ENCODE results near the gene VWA5A.

The VWA5A gene, protein sequence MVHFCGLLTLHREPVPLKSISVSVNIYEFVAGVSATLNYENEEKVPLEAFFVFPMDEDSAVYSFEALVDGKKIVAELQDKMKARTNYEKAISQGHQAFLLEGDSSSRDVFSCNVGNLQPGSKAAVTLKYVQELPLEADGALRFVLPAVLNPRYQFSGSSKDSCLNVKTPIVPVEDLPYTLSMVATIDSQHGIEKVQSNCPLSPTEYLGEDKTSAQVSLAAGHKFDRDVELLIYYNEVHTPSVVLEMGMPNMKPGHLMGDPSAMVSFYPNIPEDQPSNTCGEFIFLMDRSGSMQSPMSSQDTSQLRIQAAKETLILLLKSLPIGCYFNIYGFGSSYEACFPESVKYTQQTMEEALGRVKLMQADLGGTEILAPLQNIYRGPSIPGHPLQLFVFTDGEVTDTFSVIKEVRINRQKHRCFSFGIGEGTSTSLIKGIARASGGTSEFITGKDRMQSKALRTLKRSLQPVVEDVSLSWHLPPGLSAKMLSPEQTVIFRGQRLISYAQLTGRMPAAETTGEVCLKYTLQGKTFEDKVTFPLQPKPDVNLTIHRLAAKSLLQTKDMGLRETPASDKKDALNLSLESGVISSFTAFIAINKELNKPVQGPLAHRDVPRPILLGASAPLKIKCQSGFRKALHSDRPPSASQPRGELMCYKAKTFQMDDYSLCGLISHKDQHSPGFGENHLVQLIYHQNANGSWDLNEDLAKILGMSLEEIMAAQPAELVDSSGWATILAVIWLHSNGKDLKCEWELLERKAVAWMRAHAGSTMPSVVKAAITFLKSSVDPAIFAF

DNA sequence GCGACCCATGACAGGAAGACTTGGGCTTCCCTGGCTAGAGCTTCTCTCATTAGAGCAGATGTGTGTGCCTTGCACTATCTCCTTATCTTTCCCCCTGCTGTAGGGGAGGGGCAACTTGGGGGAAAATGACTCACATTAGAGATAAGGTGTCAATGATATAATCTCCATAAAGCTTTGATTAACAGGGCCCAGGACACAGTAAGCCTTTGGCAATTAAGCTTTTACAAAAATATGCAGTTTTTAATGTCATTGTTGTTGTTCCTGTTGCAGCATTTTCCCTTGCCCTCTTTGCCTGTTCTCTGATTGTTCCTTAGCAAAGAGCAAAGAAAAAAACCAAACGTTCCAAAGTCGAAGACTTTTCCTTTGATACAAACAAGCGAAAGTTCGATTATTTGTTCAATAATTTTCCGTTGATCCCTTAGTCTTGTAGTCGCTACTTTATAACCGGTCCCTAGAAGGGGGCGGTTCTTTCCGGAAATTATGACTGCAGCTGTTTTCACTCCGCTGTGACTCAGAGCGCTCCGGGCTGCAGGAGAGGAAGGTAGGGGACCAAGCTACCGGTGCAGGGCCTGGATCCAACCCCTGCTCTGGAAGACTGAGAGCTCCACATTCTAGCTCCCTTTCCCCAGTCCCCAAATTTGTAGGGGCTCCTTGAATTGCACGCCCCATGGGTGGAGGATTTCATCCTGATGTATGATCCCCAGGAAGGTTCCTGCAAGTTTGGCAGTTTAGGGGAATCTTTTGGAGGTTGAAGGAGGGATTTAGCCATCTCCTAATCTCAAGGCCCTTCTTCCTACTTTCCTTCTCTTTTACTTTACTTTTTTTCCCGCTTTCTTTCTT, at the start of gene VWA5A:
TSS of gene VWA5A (plus strand) at position 509 of the 840 bp plus-strand sequence. CDS start 2,062 bp downstream, outside the sequence.
- peaks cover 2% of the 10 kb centered on the region for H3K36me3 Mint-ChIP-seq (ENCODE audit: insufficient read depth)
- peaks cover 13% of the 10 kb centered on the region for H3K4me1 Mint-ChIP-seq
- DNase-seq (ENCODE audit: low spot score in 2 of 2) = peak in 1 of 2 donors; percentile 22
- H3K4me3 Mint-ChIP-seq = peak within 1 kb of the TSS; percentile 87
- no peaks in the 10 kb centered on the region for H3K9me3 Mint-ChIP-seq
- H3K27ac Mint-ChIP-seq (ENCODE audit: low read depth) = peak within 1 kb of the TSS; percentile 70
- peak; percentile 87 for ATAC-seq (replicated peaks; ENCODE audit: extremely low read depth, poor library complexity, severe bottlenecking)
- H3K27me3 Mint-ChIP-seq = peaks cover 20% of the 10 kb centered on the region

DNA sequence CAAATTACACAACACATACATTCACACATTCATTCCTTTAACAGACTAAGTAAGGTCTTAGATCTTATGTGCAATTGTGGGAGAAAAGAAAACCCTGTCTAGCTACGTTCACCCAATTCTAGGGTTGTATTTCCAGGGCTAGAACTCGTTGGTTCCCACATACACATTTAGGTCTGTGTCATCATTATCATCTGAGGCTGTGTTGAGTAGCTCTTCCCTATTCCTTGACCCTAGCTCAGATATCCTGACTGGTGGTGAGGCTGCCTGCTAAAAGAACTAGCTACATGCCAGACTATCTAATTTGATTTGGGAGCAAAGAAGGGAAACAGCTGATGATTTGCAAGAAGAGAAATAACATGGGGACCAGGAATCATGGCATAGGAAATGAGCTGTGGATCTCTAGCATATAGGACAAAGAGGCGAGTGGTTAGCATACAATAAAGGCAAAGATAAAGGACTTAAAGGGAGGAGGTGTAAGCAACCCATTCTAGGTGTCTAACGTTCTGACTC, 46.6 kb upstream of the VWA5A start:
- no peak for ATAC-seq (replicated peaks; ENCODE audit: extremely low read depth, poor library complexity, severe bottlenecking)
- Mint-ChIP-seq H3K4me3 (no peak overlapping the region), H3K36me3 (ENCODE audit: insufficient read depth) (peaks cover 2% of the 10 kb centered on the region), H3K27ac (ENCODE audit: low read depth) (no peak overlapping the region), H3K27me3 (peaks cover 53% of the 10 kb centered on the region), H3K4me1 (no peaks in the 10 kb centered on the region), H3K9me3 (no peaks in the 10 kb centered on the region)
- DNase-seq (ENCODE audit: low spot score in 2 of 2) = no peak

DNA sequence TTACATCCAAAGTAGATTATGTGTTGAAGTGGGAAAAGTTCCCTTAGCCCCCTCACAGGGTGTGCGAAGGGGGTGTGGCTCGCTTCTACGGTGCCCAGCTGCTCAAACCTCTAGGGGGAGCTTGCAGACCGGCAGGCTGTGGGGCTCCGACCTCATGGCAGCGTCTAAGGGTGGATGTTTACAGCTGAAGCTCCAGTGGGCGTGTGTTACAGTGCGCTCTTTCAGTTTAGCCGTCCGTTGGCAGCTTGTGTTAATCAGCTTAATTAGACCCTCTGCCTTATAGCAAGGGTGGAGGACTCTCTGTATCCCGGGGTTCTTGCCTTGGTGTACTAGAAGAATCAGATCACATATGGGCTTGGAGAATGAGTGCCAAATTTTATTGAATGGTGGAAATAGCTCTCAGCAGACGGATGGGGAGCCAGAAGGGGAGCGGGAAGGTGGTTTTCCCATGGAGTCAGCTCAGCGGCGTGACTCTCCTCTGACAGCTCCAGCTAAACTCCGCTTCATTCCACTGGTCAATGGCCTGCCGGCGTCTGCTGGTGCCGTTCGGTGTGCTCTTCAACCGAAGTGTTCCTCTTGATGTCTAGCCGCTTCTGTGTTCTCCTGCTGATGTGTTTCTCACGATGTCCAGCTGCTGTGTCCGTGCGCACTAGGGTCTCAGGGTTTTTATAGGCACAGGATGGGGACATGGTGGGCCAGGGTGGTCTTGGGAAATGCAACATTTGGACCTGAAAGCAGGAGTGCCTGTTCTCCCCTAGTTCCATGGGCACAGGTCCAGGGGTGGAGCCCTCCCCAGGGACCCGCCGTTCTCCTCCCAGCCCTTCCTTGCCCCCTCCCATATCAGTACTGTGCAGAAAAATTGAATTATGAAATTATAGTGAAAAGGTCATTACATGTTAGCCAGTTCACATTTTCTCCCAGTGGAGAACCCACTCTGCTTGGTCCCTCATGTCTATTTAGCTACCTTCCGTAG, 45.5 kb upstream of the VWA5A start:
- H3K27ac Mint-ChIP-seq (ENCODE audit: low read depth) = no peak overlapping the region
- no peaks in the 10 kb centered on the region for H3K4me1 Mint-ChIP-seq
- peaks cover 2% of the 10 kb centered on the region for H3K36me3 Mint-ChIP-seq (ENCODE audit: insufficient read depth)
- peak; percentile 66 for ATAC-seq (replicated peaks; ENCODE audit: extremely low read depth, poor library complexity, severe bottlenecking)
- H3K4me3 Mint-ChIP-seq = no peak overlapping the region
- no peaks in the 10 kb centered on the region for H3K9me3 Mint-ChIP-seq
- DNase-seq (ENCODE audit: low spot score in 2 of 2) = no peak
- peaks cover 57% of the 10 kb centered on the region for H3K27me3 Mint-ChIP-seq

DNA sequence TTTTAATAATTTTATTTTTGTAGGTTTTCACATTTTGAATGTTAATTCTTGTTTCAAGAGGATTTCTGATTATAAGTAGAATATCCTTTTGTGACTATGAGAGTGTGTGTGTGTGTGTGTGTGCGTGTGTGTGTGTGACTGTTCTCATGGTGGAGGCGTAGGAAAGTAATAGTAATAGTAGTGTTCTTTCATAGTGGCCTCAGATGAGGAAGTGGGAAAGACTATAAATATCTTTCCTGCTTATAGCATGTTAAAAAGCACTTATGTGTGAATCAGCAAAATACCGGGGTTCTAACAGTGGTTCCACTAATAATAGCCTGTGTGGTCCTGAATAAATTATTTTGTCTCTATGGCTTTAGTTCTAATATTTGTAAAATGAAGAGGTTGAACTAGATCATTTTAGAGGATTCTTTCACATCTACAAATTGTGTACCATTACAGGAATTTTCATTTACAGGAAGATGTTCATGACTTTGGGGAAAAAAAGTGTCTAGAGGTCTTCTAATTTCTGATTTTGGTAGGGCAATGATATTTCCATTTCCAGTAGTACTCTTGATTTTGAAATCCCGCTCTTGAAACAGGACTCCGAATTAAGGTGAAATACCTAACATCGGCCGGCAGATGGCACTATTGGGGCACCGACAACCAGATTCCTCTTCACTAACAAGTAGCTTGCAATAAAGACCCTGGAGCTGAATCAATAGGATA, 44.2 kb upstream of the VWA5A start:
- H3K4me3 Mint-ChIP-seq = no peak overlapping the region
- no peak overlapping the region for H3K27ac Mint-ChIP-seq (ENCODE audit: low read depth)

DNA sequence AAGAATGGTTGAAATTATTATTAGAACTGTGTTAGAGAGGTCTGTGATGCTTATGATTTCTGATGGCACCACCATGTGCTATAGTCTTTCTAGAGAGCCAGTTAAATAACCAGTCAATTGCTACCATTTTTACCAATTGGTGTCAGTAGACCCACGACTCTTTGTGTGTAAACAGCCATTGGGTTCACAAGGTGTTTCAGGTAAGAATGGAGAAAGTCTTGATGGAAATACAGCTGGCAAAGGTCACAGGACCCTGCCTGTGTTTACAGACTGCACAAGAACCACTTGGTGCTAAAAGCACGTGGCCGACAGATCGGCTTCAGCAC, 43.7 kb upstream of the VWA5A start:
- Mint-ChIP-seq H3K36me3 (ENCODE audit: insufficient read depth) (peaks cover 2% of the 10 kb centered on the region), H3K4me1 (no peaks in the 10 kb centered on the region), H3K27me3 (peaks cover 56% of the 10 kb centered on the region), H3K9me3 (no peaks in the 10 kb centered on the region), H3K27ac (ENCODE audit: low read depth) (no peak overlapping the region), H3K4me3 (no peak overlapping the region)
- ATAC-seq (replicated peaks; ENCODE audit: extremely low read depth, poor library complexity, severe bottlenecking) = no peak
- DNase-seq (ENCODE audit: low spot score in 2 of 2) = no peak

More for the DNA sequence above, 44.2 kb upstream of the VWA5A start:
- Mint-ChIP-seq H3K9me3 (no peaks in the 10 kb centered on the region), H3K4me1 (no peaks in the 10 kb centered on the region), H3K36me3 (ENCODE audit: insufficient read depth) (peaks cover 2% of the 10 kb centered on the region), H3K27me3 (peaks cover 56% of the 10 kb centered on the region)
- ATAC-seq (replicated peaks; ENCODE audit: extremely low read depth, poor library complexity, severe bottlenecking) (no peak), DNase-seq (ENCODE audit: low spot score in 2 of 2) (peak; percentile 31 to 34)

DNA sequence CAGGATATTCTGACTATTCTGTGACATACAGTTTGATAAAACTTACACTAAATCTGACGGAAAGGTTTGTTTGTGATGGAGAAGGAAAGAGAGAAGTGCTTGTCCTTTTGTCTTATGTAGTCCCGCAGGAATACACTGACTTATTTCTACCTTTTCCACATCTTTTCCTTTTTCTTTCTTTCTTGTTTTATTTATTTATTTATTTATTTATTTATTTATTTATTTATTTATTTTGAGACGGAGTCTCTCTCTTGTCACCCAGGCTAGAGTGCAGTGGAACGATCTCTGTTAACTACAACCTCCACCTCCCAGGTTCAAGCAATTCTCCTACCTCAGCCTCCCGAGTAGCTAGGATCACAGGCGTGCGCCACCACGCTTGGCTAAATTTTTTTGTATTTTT, 43.1 kb upstream of the VWA5A start:
- no peaks in the 10 kb centered on the region for H3K9me3 Mint-ChIP-seq
- DNase-seq (ENCODE audit: low spot score in 2 of 2) (no peak), ATAC-seq (replicated peaks; ENCODE audit: extremely low read depth, poor library complexity, severe bottlenecking) (no peak)
- H3K36me3 Mint-ChIP-seq (ENCODE audit: insufficient read depth) = peaks cover 2% of the 10 kb centered on the region
- no peak overlapping the region for H3K27ac Mint-ChIP-seq (ENCODE audit: low read depth)
- peaks cover 56% of the 10 kb centered on the region for H3K27me3 Mint-ChIP-seq
- H3K4me3 Mint-ChIP-seq = no peak overlapping the region
- H3K4me1 Mint-ChIP-seq = no peaks in the 10 kb centered on the region

DNA sequence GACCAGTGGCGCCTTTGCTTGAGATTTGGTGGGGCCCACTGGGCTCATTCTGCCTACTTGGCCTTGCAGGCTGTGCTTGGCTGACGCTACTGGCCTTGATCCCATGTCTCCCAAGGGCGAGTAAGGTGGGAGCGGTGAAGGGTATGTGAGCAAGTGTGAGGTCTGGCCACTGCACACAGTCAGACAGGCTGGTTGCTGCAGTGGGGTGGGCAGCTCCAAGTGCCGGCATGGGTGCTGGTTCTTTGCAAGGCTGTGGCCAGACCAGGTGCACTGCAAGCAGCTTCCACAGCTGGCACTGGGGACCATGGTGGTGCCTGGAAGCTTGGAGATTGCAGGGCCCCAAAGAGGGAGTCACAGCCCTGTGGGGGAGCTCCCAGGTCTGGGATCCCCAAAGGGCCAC, 40.7 kb upstream of the VWA5A start:
- no peaks in the 10 kb centered on the region for H3K4me1 Mint-ChIP-seq
- H3K27ac Mint-ChIP-seq (ENCODE audit: low read depth) = no peak overlapping the region
- DNase-seq (ENCODE audit: low spot score in 2 of 2) = no peak
- H3K36me3 Mint-ChIP-seq (ENCODE audit: insufficient read depth) = no peaks in the 10 kb centered on the region
- H3K27me3 Mint-ChIP-seq = peaks cover 50% of the 10 kb centered on the region
- no peaks in the 10 kb centered on the region for H3K9me3 Mint-ChIP-seq
- no peak overlapping the region for H3K4me3 Mint-ChIP-seq
- no peak for ATAC-seq (replicated peaks; ENCODE audit: extremely low read depth, poor library complexity, severe bottlenecking)

DNA sequence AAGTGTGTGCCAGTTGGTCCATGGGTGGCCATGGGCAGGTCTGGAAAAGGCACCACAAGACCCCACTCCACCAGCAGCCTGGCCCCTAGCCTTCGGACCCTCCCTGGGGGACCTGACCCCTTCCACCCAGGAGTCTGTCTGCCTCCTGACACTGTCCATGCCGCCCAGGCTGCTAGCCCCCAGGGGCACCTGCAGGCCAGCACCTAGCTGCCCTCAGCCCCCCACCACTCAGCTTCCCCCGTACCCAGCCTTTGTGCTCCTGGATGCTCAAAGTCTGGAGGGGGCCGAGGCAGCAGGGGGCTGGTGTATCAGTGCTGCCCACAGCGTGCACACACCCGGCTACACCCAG, 39.8 kb upstream of the VWA5A start:
- Mint-ChIP-seq H3K9me3 (no peaks in the 10 kb centered on the region), H3K4me1 (no peaks in the 10 kb centered on the region), H3K27me3 (peaks cover 49% of the 10 kb centered on the region), H3K4me3 (no peak overlapping the region), H3K27ac (ENCODE audit: low read depth) (no peak overlapping the region), H3K36me3 (ENCODE audit: insufficient read depth) (no peaks in the 10 kb centered on the region)
- ATAC-seq (replicated peaks; ENCODE audit: extremely low read depth, poor library complexity, severe bottlenecking) = no peak
- no peak for DNase-seq (ENCODE audit: low spot score in 2 of 2)

DNA sequence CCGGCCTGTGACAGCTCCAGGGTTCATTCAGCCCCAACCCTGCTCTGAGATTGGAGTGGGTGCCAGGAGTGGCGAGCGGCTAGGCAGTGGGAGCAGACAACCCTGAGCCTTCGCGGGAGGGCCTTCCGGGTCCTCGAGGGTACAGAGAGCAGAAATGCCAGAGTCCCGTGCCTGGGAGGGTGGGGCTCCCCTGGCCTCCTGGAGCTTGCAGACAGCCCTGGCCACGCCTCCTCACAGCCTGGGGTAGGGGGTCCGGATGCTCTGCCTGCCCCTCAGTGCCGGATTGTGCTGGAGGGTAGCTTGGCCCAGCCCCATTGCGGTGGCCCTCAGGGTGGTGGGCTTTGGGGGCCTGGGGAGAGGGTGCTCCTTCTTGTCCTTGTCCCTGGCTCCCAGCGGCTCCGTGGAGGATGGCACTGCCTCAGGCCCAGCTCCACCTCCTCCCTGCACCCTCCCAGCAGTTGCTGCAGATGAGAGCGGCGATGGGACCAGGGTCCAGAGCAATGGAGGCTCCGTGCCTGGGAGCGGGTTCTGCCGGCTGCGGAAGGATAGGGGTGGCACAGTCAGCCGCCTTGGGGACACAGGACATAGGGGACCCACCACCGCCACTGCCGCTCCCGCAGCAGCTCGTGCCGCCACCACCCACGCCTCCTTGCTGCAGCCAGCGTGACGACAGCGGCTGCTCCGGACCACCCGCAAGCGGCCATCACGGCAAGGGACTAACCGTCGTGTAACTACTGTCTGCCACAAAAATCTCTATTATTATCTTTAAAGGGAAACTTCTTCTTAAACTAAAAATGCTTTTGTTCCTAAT, 39.2 kb upstream of the VWA5A start:
- Mint-ChIP-seq H3K27ac (ENCODE audit: low read depth) (no peak overlapping the region), H3K9me3 (no peaks in the 10 kb centered on the region)
- peak; percentile 35 for ATAC-seq (replicated peaks; ENCODE audit: extremely low read depth, poor library complexity, severe bottlenecking)

DNA sequence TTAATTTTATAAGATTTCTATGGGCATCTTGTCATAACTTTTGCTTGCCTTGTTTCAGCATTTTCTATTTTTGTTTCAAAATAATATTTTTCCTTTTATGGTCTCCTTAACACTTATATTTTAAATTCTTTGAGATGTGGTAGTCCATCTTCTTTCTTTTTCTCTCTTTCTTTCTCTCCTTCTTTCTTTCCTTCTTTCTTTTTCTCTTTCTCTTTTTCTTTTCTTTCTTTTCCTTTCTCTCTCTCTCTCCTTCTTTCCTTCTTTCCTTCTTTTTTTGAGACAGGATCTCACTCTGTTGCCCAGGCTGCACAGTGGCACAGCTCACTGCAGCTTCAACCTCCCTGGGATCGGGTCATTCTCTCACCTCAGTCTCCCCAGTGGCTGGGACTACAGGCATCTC, 38.0 kb upstream of the VWA5A start:
- ATAC-seq (replicated peaks; ENCODE audit: extremely low read depth, poor library complexity, severe bottlenecking) = no peak
- Mint-ChIP-seq H3K27ac (ENCODE audit: low read depth) (no peak overlapping the region), H3K4me3 (no peak overlapping the region), H3K4me1 (no peaks in the 10 kb centered on the region), H3K36me3 (ENCODE audit: insufficient read depth) (no peaks in the 10 kb centered on the region), H3K27me3 (peaks cover 56% of the 10 kb centered on the region), H3K9me3 (no peaks in the 10 kb centered on the region)
- no peak for DNase-seq (ENCODE audit: low spot score in 2 of 2)

More for the DNA sequence above, 39.2 kb upstream of the VWA5A start:
- peak overlapping the region; percentile 55 for H3K4me3 Mint-ChIP-seq
- DNase-seq (ENCODE audit: low spot score in 2 of 2) = no peak
- H3K36me3 Mint-ChIP-seq (ENCODE audit: insufficient read depth) = no peaks in the 10 kb centered on the region
- no peaks in the 10 kb centered on the region for H3K4me1 Mint-ChIP-seq
- H3K27me3 Mint-ChIP-seq = peaks cover 51% of the 10 kb centered on the region
